HepG2 (cell line): ENCODE results near the gene RGS14. TPM values are rescaled to one million over a fixed set of nuclear protein-coding genes. Genes with fewer than 3 reads are reported as not detected.

ENCODE experiments used
- BHLHE40 ChIP-seq: IDR thresholded peaks from 2 replicates; pipeline ENCODE4 v1.6.1; 2011; ENCODE audit warnings: low read length, improper control_type of control experiment
- FOXK1 ChIP-seq: sonication (generic); formaldehyde crosslinking; IDR thresholded peaks from 2 replicates; pipeline ENCODE4 v1.4.0; 2020; ENCODE audit warnings: low read depth, missing genetic modification reagents, borderline replicate concordance
- GTF2F1 ChIP-seq: fragments of 150-350 bp; IDR thresholded peaks from 2 replicates; pipeline ENCODE4 v1.6.1; 2014; ENCODE audit warnings: low read length
- MED1 ChIP-seq: sonication (generic); formaldehyde crosslinking; IDR thresholded peaks from 2 replicates; pipeline ENCODE4 v1.4.0; 2020; ENCODE audit warnings: missing genetic modification reagents
- REL ChIP-seq: sonication (generic); formaldehyde crosslinking; conservative IDR thresholded peaks from 2 replicates; pipeline ENCODE4 v1.8.0; 2022; ENCODE audit warnings: mild to moderate bottlenecking, missing genetic modification reagents, moderate library complexity
- RXRA ChIP-seq: sonication (generic); formaldehyde crosslinking; IDR thresholded peaks from 2 replicates; pipeline ENCODE4 v1.5.1; 2020; ENCODE audit warnings: missing genetic modification reagents
- SIN3A ChIP-seq: IDR thresholded peaks from 2 replicates; pipeline ENCODE4 v1.6.1; 2011; ENCODE audit warnings: low read depth, mild to moderate bottlenecking, control low read depth, low read length, borderline replicate concordance
- ZC3H4 ChIP-seq: sonication (generic); formaldehyde crosslinking; IDR thresholded peaks from 2 replicates; pipeline ENCODE4 v1.4.0; 2020; ENCODE audit warnings: missing genetic modification reagents, borderline replicate concordance
- ZFAT ChIP-seq: sonication (generic); formaldehyde crosslinking; conservative IDR thresholded peaks from 2 replicates; pipeline ENCODE4 v1.8.1; 2023; ENCODE audit warnings: missing genetic modification reagents, inconsistent platforms
- ZFP41 ChIP-seq: sonication (generic); formaldehyde crosslinking; IDR thresholded peaks from 2 replicates; pipeline ENCODE4 v1.4.0; 2020; ENCODE audit warnings: mild to moderate bottlenecking, missing genetic modification reagents, borderline replicate concordance
- ZKSCAN1 ChIP-seq: fragments of 150-350 bp; IDR thresholded peaks from 2 replicates; pipeline ENCODE4 v1.6.1; 2014; ENCODE audit warnings: low read length
- polyA plus RNA-seq, 8 experiments: library from polyadenylated mRNA; depleted of rRNA in 3 of 8; stranded (reverse) in 7 of 8; unstranded in 1 of 8; fragments of >200 nt; fragmentation: Illumina TruSeq in 4 of 8; extraction: Trizol in 4 of 8; gene quantifications; 2 replicates each; pipeline versions ENCODE4 v1.2.1 to v1.2.3, GENCODE V29; 2011 to 2016; ENCODE audit warnings: low read depth in 4 of 8, missing spikeins in 1 of 8, mixed read lengths in 1 of 8; ENCODE audit not compliant: insufficient read depth in 1 of 8
- total RNA-seq, 5 experiments: library from RNA; depleted of rRNA; stranded (reverse); fragments of >200 nt; fragmentation: Illumina TruSeq; extraction: Trizol; gene quantifications; 2 replicates each; pipeline ENCODE4 v1.2.3, GENCODE V29; 2016; ENCODE audit warnings: low read depth in 1 of 5
- TF ChIP-seq, protein P1 (sequence below): sonication (generic); formaldehyde crosslinking; IDR thresholded peaks from 2 replicates; pipeline ENCODE4 v1.5.1; 2020; ENCODE audit warnings: mild to moderate bottlenecking, missing genetic modification reagents, moderate library complexity
- TF ChIP-seq, protein P2 (sequence below): sonication (generic); formaldehyde crosslinking; IDR thresholded peaks from 2 replicates; pipeline ENCODE4 v1.5.0; 2020; ENCODE audit warnings: missing genetic modification reagents, mild to moderate bottlenecking, borderline replicate concordance
- TF ChIP-seq, protein P3 (sequence below): sonication (generic); formaldehyde crosslinking; IDR thresholded peaks from 2 replicates; pipeline ENCODE4 v1.8.0; 2022; ENCODE audit warnings: missing genetic modification reagents, mild to moderate bottlenecking, moderate library complexity, borderline replicate concordance
- TF ChIP-seq, protein P4 (sequence below): sonication (generic); formaldehyde crosslinking; IDR thresholded peaks from 2 replicates; pipeline ENCODE4 v1.5.0; 2020; ENCODE audit warnings: missing genetic modification reagents
- TF ChIP-seq, protein P5 (sequence below): sonication (generic); formaldehyde crosslinking; IDR thresholded peaks from 2 replicates; pipeline ENCODE4 v1.9.0; 2022; ENCODE audit warnings: low read depth, missing genetic modification reagents
- TF ChIP-seq, protein P6 (sequence below): sonication (generic); formaldehyde crosslinking; IDR thresholded peaks from 2 replicates; pipeline ENCODE4 v1.4.0; 2020; ENCODE audit warnings: missing genetic modification reagents

The RGS14 gene
- total and polyA plus RNA-seq, 2 of the 13 experiments (the other 11 are each of a cell fraction or from before 2014, with no cell fraction given): 11.1 to 17.2 TPM

DNA sequence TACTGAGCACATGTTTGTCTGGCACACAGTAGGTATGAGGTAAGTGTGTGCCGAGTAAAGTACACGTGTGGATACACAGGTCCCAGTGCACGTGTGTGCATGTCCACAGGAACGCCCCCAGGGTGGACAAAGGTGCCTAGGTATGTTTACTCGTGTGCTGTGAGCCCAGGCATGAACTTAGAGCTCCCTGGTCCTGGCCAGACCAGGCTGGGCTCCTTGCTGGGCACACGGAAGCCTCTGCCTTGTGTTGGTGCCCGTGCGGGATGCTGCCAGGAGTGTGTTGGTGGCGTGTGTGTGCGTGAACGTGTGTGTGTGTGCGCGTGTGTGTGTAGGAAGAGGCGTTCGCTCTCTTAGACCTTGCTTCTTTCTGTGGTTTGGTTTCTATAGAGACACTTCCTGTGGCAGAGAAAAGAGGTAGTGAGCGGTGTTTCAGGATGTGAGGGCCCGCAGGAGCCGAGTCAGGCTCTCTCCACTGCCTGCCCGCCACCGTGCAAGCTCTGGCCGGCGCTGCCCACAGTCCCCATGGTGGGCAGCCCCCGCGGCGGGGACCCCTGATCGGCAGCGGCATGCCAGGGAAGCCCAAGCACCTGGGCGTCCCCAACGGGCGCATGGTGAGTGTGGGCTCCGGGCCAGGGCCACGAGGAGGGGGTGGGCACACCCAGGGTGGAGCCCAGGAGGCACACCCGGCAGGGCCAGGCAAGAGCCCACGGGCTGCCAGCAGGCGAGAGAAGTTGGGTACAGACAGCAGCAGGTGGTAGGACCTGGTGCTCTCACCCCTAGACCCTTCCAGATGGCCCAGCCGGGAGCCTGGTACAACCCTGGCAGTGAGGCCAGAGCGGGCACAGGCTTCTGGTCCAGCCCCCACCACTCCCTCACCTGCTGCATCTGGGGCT lies at the start of gene RGS14 (continued):
- TF ChIP-seq, protein P1, sequence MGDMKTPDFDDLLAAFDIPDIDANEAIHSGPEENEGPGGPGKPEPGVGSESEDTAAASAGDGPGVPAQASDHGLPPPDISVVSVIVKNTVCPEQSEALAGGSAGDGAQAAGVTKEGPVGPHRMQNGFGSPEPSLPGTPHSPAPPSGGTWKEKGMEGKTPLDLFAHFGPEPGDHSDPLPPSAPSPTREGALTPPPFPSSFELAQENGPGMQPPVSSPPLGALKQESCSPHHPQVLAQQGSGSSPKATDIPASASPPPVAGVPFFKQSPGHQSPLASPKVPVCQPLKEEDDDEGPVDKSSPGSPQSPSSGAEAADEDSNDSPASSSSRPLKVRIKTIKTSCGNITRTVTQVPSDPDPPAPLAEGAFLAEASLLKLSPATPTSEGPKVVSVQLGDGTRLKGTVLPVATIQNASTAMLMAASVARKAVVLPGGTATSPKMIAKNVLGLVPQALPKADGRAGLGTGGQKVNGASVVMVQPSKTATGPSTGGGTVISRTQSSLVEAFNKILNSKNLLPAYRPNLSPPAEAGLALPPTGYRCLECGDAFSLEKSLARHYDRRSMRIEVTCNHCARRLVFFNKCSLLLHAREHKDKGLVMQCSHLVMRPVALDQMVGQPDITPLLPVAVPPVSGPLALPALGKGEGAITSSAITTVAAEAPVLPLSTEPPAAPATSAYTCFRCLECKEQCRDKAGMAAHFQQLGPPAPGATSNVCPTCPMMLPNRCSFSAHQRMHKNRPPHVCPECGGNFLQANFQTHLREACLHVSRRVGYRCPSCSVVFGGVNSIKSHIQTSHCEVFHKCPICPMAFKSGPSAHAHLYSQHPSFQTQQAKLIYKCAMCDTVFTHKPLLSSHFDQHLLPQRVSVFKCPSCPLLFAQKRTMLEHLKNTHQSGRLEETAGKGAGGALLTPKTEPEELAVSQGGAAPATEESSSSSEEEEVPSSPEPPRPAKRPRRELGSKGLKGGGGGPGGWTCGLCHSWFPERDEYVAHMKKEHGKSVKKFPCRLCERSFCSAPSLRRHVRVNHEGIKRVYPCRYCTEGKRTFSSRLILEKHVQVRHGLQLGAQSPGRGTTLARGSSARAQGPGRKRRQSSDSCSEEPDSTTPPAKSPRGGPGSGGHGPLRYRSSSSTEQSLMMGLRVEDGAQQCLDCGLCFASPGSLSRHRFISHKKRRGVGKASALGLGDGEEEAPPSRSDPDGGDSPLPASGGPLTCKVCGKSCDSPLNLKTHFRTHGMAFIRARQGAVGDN: peak; percentile 19; the same call in 1 of the 2 replicates
- TF ChIP-seq, protein P2, sequence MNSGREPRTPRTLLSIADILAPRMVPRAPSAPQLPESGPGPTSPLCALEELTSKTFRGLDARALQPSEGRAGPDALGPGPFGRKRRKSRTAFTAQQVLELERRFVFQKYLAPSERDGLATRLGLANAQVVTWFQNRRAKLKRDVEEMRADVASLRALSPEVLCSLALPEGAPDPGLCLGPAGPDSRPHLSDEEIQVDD (CRISPR knock-in tag): no peak
- TF ChIP-seq, protein P3, sequence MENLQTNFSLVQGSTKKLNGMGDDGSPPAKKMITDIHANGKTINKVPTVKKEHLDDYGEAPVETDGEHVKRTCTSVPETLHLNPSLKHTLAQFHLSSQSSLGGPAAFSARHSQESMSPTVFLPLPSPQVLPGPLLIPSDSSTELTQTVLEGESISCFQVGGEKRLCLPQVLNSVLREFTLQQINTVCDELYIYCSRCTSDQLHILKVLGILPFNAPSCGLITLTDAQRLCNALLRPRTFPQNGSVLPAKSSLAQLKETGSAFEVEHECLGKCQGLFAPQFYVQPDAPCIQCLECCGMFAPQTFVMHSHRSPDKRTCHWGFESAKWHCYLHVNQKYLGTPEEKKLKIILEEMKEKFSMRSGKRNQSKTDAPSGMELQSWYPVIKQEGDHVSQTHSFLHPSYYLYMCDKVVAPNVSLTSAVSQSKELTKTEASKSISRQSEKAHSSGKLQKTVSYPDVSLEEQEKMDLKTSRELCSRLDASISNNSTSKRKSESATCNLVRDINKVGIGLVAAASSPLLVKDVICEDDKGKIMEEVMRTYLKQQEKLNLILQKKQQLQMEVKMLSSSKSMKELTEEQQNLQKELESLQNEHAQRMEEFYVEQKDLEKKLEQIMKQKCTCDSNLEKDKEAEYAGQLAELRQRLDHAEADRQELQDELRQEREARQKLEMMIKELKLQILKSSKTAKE (CRISPR knock-in tag): no peak
- TF ChIP-seq, protein P4, sequence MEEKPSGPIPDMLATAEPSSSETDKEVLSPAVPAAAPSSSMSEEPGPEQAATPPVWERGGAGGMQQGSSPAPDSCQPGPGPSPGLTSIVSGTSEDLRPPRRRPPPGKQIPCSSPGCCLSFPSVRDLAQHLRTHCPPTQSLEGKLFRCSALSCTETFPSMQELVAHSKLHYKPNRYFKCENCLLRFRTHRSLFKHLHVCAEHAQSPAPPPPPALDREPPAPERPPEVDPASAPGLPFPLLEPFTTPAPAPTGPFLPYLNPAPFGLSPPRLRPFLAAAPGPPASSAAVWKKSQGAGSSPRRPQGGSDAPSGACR: no peak
- TF ChIP-seq ZC3H4 (no peak), ZFP41 (CRISPR knock-in tag) (no peak), SIN3A (no peak), ZFAT (CRISPR knock-in tag) (no peak), REL (CRISPR knock-in tag) (no peak), RXRA (CRISPR knock-in tag) (no peak), BHLHE40 (peak; percentile 19; the same call in 1 of the 2 replicates), ZKSCAN1 (0 out of 2 replicates have a peak, but pooled peaks have one; percentile 21), GTF2F1 (no peak), MED1 (CRISPR knock-in tag) (no peak), FOXK1 (CRISPR knock-in tag) (no peak)
- TF ChIP-seq, protein P5, sequence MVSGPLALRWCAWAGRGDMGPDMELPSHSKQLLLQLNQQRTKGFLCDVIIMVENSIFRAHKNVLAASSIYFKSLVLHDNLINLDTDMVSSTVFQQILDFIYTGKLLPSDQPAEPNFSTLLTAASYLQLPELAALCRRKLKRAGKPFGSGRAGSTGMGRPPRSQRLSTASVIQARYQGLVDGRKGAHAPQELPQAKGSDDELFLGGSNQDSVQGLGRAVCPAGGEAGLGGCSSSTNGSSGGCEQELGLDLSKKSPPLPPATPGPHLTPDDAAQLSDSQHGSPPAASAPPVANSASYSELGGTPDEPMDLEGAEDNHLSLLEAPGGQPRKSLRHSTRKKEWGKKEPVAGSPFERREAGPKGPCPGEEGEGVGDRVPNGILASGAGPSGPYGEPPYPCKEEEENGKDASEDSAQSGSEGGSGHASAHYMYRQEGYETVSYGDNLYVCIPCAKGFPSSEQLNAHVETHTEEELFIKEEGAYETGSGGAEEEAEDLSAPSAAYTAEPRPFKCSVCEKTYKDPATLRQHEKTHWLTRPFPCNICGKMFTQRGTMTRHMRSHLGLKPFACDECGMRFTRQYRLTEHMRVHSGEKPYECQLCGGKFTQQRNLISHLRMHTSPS (CRISPR knock-in tag): peak; percentile 30; the same call in 1 of the 2 replicates
- TF ChIP-seq, protein P6, sequence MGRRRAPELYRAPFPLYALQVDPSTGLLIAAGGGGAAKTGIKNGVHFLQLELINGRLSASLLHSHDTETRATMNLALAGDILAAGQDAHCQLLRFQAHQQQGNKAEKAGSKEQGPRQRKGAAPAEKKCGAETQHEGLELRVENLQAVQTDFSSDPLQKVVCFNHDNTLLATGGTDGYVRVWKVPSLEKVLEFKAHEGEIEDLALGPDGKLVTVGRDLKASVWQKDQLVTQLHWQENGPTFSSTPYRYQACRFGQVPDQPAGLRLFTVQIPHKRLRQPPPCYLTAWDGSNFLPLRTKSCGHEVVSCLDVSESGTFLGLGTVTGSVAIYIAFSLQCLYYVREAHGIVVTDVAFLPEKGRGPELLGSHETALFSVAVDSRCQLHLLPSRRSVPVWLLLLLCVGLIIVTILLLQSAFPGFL (CRISPR knock-in tag): no peak
